SK-MEL-5 (cell line): ENCODE measurements around the gene PTGER4. TPM values are rescaled to one million over a fixed set of nuclear protein-coding genes. Genes with fewer than 3 reads are reported as not detected.
A peak's percentile ranks its signal among the peaks of the same experiment; 100 is the strongest.

Source experiments
- DNase-seq: peaks from one replicate; pipeline ENCODE4 v3.0.0-alpha.2; 2016; ENCODE audit warnings: low read depth, low spot score
- in situ Hi-C: cut with HindIII; loops from 2 replicates; pipeline ENCODE4 v1.10.0; 2016; ENCODE audit warnings: low sequenced_read_pairs, high pct_unique_total_duplicates, low pct_unique_long_range_greater_than_20kb
- total RNA-seq: library from RNA; depleted of rRNA; stranded (reverse); fragments of >200 nt; shearing (Covaris generic); gene quantifications from 2 replicates; pipeline ENCODE4 v1.2.3, GENCODE V29; 2014

The PTGER4 gene
- total RNA-seq, 1 experiment from 2014 or later, result 0.95 TPM

DNA sequence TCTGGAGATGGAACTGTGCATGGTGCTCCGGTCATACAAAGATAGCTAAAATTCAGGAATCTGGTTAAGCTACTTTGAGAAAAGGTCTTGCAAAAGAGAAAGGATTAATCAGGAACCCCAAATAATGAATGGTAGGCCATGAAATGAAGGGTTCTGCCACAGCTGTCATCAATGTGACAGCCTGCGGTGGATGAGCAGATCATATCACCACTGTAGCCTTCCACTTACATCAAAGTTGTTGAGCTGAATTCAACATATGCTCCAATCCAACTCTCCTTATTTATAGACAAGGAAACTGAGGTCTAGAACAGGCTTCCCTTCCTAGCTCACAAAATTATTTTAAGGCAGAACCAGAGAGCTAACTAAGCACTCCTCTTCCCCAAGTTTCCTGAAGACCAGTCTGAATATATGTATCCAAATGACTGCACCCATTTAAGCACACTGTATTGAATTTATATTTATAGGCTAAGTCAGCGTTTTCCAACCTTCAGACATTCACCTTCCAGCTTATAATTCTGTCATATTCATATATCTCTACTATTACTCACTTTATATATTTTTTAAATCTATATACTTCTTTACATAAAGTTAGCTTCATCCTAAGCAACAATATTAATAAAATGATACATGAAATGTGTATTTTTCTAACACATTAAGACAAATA is 13.9 kb upstream of the PTGER4 start:
- in situ Hi-C loops, result no loop called here

DNA sequence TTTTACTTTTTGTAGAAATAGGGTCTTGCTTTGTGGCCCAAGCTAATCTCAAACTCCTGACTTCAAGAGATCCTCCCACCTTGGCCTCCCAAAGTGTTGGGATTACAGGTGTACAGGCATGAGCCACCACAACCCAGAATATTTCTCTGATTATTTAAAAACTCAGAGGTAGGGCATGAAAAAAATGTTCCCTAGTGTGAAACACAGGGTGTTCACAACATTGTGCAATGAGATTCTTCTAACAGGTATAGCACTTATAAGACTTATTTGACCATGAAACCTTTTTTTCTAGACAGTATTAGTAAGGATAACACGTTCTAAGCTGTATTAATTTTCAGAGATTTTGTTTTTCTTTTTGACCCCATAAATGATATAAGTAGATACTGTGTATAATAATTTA is 13.1 kb upstream of the PTGER4 start:
- no peak for DNase-seq
- in situ Hi-C loops, result no loop called here

More for the DNA sequence above, 13.9 kb upstream of the PTGER4 start:
- no peak for DNase-seq

DNA sequence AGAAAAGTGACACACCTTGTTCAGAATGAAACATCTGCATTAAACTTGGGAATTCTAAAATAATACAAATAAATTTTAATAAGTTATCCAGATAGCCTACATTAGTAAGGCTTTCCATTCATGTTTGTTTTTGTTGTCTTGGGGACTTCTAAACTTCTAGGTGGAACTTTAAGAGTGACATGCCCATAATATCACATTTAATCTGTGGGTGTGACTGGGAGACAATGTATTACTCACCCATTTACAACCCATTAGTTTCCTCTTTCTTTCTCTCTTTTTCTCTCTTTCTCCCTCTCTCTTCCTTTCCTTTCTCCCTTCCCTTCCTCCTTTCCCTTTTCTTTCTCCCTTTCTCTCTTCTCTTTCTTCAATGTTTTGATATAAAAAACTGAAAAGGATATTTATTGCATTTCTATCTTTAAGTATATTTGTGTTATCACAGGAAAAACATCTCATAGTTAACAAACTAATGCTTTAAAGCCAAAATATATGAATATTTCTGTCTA is 12.5 kb upstream of the PTGER4 start:
- in situ Hi-C loops, result no loop called here

DNA sequence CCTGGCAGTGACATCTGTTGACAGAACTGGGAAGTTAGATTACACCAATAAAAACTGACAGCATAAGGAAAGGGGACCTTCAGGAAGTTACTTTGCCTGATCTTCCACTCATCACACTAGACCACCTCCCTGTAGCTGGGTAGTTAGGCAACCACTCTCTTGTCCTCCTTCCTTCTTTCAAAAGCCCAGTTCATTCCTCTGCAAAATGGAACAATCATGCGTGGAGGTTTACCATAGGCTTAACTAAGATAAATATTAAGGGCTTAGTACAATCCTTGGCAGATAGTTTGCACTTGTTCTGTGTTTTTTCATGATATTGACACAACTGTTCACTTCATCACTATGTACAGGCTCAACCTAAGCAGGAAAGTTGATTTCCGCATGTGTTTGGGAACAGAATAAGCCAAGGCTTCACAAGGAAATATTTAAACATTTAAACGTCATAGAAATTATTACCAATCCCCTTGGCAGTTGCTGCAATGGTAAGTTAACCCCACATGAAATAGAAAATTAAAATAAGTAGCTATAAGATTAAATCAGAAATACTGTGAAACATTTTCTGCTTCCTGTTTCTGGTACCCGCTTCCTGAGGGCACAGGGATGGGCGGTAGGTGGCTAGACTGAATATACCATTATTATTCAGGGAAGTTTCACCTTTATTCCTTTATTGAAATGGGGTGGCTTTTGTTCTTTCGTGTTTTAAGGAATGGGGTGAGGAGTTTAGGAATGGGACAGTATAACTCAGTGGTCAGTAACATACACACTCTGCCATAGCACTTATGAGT is 9.9 kb upstream of the PTGER4 start:
- in situ Hi-C loops, result no loop called here
- DNase-seq, result no peak

More for the DNA sequence above, 12.5 kb upstream of the PTGER4 start:
- no peak for DNase-seq

DNA sequence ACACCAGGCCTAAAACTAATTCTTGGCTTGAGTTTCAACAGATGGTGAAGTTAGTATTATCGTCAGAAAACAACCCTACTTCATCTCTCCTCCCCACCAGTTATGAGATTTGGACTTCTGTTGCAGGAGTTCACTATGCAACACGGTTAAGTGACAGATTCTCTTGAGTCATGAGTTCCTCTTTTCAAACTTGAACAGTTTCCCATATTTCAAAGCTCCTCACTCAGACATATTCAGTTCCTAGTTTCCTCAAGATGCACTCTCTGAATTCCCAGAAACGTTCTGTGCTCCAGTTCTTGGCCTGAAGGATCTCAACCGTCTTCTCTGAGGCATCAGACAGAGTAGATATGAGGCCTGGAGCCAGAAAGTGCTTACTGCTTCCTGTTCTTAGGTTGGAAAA is 7.3 kb upstream of the PTGER4 start:
- no peak for DNase-seq
- in situ Hi-C loops, result no loop called here

DNA sequence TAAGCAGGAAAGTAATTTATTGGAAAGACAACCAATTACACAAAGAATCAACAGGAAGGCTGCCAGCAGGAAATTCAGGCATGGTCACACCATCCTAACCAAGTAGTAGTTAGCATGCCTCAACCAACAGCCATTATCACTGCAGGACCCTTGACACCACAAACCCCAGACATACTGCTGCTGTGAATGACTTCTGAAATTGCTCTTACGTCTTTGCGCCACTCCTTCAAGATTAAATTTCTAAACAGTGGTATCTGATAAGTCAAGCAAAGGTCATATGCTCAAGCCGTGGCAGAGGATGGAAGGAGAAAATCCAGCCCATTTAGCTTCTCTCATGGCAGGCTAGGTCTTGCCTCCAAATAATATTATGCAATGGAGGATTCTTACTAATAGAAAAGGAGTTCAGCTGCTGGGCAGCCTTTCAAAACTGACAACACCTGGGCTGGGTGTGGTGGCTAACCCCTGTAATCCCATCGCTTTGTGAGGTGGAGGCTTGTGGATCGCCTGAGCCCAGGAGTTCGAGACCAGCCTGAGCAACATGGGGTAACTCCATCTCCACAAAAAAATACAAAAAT is 5.0 kb upstream of the PTGER4 start:
- DNase-seq, result no peak
- in situ Hi-C loops, result loop anchor here (25.0 kb wide), 1 partner anchor 1087 kb away; no protein-coding TSS in a partner anchor

DNA sequence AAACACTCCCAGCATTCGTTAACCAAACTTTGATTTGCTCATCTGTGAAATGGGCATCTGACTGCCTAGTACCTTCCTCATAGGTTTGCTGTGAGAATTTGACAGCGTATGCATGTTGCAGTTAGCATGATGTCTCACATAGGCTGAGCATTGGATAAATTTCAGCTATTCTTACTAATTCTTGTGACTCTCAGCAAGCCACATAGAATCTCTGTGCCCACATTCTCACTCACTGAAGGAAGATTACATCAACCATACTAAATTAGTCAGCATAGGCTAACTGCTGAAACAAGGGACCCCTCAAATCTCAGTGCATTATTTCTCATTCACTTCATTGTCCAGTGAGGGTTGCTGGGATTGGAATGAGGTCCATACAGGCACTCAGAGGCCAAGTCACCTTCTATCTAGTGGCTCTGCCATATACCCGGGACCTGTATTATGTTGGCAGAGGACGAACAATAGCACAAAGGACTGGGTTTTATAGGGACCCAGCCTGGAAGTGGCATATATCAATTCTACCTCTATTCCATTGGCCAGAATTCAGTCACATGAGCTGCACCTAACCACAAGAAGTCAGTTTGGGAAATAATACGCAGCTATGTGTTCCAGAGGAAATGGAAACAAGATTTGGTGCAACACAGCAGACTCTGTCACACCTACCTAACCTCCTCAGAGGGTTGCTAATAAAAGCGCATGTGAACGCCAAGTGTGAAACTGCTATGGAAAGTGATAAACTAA is 4.2 kb upstream of the PTGER4 start:
- in situ Hi-C loops, result loop anchor here (25.0 kb wide), 1 partner anchor 1088 kb away; no protein-coding TSS in a partner anchor
- no peak for DNase-seq

DNA sequence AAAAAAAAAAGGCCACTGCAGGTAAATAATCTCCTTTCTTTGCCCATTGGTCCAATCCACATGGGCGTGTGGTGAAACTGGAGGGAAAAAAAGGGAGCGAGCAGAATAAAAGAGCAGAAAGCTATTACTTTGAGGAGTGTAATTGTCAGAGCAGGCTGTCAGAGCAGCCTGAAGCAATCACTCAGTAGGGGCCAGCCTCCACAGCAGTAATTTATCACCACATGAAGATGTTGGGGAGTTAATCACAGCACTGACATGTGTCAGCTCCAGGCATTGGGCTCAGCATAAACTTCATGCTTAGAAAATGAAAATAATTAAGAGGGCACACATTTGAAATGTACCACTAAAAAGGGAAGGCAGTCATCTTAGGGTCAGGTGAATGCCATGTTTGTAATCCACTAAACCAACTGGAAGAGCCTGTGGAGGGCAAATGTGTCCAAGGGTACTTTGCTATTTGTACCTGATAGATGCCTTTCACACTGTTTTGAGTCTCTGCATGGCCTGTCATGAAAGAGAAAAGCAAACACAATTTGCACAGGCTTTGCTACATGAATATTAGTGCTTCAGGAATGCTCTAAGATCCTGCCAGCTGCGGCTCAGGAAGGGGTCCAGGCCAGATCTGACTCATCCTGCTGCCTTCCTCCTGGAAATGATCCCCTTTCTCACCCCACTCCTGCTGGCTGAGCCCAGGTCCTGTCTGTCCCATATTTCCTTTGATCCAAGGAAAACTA is 2.9 kb upstream of the PTGER4 start:
- no peak for DNase-seq
- in situ Hi-C loops, result loop anchor here (25.0 kb wide), 1 partner anchor 1089 kb away; no protein-coding TSS in a partner anchor

DNA sequence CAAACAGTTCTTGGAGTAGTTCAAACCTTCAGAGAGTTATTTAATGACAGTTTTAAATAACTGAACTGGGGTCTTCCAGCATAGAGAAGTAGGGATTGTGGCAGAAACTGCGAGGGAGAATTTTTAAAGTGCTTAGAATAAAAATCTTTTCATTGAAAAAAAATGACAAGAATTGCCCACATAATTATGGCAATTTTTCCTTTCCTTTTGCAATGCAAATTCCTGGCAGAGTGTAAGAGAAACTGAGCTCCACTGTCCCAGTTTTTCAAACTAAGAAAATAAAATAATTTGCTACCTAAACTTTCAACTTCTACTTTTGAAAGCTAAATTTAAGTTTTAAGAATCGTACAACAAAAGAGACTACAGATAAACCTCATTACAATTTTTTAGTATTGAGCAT is 2.3 kb upstream of the PTGER4 start:
- no peak for DNase-seq
- in situ Hi-C loops, result loop anchor here (25.0 kb wide), 1 partner anchor 1090 kb away; no protein-coding TSS in a partner anchor

DNA sequence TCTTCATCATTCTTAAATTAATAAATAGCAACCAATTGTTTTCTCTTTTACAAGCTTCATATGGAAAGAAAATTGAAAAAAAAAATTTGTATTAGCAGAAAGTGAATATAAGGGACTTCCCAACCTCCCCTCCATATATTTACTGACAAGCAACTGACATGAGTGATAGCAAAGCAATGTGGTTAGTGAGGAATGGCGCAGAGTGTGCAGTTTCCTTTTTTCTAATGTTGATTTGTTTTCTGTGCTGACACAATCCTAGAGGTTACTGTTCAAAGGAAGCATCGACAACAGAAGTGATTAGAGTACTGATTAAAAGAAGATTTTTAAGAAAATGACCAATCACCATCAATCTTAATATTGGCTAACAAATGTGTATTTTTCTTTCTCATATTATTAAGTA is 1.7 kb upstream of the PTGER4 start:
- no peak for DNase-seq
- in situ Hi-C loops, result loop anchor here (25.0 kb wide), 1 partner anchor 1091 kb away; no protein-coding TSS in a partner anchor

DNA sequence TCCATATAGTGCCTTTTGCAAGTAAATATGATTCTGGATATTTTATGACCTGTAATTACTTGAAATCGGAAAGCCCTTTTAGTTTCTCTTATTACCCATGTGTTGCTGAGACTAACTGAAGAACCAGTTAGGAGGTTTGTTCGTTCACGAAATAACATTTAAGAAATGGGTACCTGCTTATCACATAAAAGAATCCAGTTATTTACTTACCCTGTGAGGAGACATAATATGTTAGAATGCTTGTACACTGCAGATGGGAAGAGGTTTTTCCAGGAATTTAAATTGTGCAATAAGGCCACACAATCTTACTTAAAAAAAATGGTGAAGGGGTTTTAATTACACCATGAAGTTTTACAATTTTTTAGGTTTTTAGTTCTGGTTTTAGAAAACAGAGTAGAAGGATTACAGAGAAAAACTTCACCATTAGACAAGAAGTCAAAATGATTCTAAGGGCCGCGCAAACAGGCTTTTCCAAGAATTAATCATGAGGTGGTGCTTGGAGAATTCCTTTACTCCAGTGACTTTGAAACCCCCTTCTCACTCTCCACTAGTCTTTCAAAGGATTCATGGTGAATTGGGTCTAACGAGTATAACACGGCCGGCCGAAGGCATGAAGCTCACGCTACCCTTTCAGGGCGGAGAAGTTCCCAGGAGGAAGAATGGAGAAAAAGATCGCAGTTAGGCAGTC is 1.1 kb upstream of the PTGER4 start:
- no peak for DNase-seq
- in situ Hi-C loops, result loop anchor here (25.0 kb wide), 1 partner anchor 1091 kb away; no protein-coding TSS in a partner anchor

DNA sequence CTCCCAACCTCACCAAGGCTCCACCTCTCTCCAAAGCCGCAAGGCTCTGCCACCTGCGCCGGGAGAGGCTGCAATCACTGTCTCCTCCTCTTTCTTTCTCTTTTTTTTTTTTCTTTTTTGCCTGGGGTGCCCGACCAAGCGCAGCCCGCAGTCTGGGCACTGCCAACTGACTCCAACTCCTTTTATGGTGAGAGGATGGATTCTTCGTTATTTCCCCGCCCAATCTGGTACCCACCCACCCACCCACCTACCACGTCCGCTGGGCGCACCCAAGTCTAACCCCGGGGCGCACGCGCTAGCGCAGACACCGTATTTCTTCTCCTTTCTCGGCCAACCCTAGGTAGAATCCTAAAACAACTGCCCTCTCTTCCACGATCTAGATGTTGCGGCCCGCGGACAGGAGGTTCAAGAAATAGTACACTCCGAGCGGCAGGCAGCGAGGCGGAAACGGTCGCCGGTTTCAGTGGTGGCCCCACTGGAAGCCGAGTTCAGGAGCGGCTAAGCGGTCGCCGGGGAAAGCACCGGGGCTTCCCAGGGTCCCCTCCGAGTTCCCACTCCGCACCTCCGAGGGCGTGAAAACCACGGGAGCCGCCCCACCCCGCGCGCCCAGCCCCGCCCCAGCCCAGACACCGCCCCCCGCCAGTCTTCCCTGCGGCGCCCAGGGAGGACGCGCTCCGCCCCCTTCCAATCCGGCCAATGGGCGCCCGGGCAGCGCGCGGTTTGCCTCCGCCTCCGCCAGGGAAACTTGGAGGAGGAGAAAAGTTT is 385 bp upstream of the PTGER4 start:
- in situ Hi-C loops, result loop anchor here (25.0 kb wide), 1 partner anchor 1092 kb away; no protein-coding TSS in a partner anchor

DNA sequence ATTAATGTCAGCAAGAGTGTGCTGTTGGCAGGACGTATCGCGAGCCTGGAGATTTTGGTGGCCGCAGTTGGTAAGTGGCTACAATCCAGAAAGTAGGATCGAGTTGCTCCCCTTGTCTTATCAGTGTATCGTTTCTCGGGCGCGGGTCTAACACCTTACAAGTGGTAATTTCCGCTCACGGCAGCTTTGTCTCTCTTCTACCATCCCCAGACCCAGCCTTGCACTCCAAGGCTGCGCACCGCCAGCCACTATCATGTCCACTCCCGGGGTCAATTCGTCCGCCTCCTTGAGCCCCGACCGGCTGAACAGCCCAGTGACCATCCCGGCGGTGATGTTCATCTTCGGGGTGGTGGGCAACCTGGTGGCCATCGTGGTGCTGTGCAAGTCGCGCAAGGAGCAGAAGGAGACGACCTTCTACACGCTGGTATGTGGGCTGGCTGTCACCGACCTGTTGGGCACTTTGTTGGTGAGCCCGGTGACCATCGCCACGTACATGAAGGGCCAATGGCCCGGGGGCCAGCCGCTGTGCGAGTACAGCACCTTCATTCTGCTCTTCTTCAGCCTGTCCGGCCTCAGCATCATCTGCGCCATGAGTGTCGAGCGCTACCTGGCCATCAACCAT is 1.1 kb downstream of the PTGER4 start:
- DNase-seq, result no peak
- in situ Hi-C loops, result loop anchor here (25.0 kb wide), 1 partner anchor 1094 kb away; no protein-coding TSS in a partner anchor

More for the DNA sequence above, 385 bp upstream of the PTGER4 start:
- DNase-seq, result peak; percentile 90

DNA sequence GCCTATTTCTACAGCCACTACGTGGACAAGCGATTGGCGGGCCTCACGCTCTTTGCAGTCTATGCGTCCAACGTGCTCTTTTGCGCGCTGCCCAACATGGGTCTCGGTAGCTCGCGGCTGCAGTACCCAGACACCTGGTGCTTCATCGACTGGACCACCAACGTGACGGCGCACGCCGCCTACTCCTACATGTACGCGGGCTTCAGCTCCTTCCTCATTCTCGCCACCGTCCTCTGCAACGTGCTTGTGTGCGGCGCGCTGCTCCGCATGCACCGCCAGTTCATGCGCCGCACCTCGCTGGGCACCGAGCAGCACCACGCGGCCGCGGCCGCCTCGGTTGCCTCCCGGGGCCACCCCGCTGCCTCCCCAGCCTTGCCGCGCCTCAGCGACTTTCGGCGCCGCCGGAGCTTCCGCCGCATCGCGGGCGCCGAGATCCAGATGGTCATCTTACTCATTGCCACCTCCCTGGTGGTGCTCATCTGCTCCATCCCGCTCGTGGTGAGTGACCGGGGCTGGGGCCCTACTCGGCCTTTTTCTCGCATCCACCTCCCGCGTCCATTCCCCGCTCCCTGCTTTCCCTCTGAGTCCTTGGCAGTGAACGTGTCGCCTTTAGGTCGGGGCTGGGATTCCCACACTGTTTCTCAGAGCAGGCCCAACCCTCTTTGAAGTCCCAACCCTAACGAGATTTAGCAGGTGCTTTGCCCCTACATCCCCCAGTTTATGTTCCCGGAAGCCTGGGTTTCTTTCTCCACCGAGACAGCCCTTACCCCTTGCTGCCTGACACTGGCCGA is 1.8 kb downstream of the PTGER4 start:
- in situ Hi-C loops, result loop anchor here (25.0 kb wide), 1 partner anchor 1094 kb away; no protein-coding TSS in a partner anchor
- DNase-seq, result no peak
